NCI-H446 (cell line): Measurements from ENCODE around the gene DNAJC12.
"Not testable (repeated sequence)": the region's sequence is repeated elsewhere in the genome, so short reads cannot be mapped to it uniquely, and the experiment has no call there.

Source experiments
- DNase-seq, 2 experiments: peaks; one replicate each; lab custom pipeline; 2025; lab: John Stamatoyannopoulos, UW

DNAJC12 gene

DNA sequence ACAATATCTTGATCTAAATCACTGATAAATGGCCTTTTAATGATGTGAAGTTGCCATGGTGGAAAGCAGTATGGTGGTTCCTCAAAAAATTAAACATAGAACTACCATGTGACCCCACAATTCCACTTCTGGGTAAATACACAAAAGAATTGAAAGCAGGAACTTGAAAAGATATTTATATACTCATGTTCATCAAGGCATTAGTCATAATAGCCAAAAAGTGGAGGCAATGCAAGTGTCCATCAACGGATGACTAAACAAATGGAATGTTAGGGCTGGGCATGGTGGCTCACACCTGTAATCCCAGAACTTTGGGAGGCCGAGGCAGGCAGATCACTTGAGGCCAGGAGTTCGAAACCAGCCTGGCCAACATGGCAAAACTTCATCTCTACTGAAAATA lies 2.0 kb upstream of the DNAJC12 start:
- no peak for DNase-seq

DNA sequence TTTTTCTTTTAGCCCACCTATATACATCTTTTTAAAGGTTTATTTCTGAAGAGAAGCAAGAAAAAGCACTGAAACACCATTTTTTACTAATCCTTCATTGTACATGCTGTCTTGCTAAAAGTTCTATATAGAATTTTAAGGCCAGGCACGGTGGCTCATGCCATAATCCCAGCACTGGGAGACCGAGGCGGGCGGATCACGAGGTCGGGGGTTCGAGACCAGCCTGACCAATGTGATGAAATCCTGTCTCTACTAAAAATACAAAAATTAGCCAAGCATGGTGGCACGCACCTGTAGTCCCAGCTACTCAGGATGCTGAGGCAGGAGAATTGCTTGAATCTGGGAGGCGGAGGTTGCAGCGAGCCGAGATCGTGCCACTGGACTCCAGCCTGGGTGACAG lies 1.5 kb upstream of the DNAJC12 start:
- not testable (repeated sequence) for DNase-seq

DNA sequence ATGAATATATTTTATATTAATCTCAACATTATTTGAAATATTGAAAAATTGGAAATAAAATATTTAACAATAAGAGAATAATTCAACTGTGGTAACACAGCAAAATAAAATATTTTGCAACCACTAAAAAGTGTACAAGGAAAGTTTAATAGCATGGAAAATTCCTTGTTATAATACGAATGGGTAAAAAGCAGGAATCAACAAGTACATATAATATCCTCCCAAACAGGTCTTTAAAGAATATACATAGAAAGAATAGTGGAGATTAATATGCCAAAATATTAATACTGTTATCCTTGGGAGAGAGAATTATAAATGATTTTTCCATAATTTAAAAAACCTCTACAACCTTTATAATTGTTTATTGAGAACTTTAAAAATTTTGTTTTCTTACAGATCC lies 1.0 kb downstream of the DNAJC12 start:
- no peak for DNase-seq

DNA sequence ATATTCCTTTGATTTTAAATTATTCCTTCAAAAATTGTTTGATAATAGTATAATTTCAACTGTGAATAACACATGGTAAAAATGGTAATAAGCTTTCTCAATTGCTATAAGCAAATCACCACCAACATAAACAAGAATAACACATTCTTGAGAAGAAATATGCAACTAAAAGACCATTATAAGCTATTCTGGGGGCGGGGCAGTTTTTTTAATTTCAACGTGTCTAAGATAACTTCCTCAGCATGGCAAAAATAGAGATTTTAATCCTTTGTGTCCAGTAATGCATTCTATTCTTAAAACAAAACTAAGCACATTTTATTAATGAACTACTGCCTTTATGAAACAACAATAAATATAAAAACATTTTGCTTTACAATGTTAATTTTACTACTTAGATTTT lies 1.5 kb downstream of the DNAJC12 start:
- no peak for DNase-seq

DNA sequence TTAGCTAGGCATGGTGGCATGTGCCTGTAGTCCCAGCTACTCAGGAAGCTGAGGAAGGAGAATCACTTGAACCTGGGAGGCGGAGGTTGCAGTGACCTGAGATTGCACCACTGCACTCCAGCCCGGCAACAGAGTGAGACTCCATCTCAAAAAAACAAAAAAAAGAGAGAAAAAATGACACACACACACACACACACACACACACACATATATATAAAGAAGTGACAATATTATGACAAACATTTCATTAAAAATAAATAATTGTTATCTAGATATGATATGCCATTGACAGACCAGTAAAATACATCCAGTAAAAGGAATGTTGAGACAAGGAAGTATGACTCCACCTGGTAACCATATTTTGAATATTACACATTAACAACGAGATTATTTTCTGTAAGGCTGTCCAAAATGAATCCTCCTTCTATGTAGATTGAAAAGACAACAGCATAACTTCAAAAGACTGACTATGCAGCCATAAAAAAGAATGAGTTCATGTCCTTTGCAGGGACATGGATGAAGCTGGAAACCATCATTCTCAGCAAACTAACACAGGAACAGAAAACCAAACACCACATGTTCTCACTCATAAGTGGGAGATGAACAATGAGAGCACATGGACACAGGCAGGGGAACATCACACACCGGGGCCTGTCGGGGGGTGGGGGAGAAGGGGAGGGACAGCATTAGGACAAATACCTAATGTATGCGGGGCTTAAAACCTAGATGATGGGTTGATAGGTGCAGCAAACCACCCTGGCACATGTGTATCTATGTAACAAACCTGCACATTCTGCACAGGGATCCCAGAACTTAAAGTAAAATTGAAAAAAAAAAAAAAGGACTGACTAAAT lies 2.2 kb downstream of the DNAJC12 start:
- DNase-seq: not testable (repeated sequence)

DNA sequence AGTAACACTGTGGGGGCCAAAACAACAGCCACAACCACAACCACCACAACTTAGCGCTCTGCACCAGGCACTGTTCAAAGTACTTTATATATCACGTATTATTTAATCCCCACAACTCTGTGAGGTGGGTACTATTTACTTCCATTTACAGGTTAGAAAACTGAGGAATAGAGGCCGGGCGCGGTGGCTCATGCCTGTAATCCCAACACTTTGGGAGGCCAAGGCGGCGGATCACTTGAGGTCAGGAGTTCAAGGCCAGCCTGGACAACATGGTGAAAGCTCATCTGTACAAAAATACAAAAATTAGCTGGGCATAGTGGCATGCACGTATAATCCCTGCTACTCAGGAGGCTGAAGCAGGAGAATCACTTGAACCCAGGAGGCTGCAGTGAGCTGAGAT lies 3.6 kb downstream of the DNAJC12 start:
- no peak for DNase-seq

DNA sequence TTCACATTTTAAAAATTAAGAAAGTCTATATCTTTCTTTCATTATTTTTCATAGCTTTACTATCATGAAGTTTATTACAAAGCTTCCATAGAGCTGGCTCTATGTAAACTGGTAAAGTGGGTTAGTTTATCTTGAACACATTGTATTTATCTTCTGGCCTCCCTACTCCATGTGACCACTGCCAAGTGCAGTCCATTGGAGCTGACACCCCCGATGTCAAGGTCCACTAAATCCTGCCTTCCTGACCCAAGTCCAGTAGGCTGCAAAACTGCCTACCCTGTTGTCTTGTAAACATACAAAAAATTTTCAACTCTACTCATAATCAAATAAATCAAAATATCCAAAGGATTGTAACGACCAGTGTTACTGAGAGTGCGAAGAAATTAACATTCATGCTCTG lies 10.2 kb downstream of the DNAJC12 start:
- DNase-seq: no peak

DNA sequence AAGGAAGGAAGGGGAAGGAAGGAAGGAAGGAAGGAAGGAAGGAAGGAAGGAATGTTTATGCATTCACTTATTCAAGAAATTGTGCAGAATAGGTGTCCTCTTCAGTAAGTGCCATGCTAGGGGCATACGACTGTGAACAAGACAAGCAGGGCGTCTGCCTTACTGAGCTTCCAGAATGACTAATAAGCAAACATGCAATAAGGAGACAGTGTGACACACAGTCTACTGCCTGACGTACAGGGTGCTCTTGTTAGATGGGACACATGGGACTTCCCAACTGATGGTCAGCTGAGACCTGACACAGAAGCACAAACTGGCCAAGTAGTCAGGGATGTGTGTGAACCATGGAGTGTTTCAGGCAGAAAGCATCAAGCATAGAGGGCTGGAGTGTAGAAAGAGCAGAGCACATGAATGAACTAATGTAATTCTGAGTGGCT lies 18.2 kb downstream of the DNAJC12 start:
- DNase-seq: no peak

DNA sequence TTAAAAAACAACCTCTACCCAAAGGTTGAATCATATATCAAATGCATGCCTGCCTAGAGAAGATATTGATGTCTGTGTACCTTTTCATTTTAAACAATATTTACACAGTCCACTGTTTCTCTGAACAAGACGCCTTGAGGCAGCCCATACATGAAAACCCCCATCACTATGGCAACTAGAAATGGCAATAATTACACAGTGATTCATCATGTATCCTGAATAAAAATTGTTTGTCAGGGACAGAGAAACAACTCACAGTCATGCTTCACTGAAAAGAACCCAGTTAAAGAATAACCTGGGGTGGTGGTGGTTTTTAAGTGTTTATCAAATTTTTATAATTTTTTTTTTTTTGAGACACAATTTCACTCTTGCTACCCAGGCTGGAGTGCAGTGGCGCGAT lies 19.7 kb downstream of the DNAJC12 start:
- no peak for DNase-seq

DNA sequence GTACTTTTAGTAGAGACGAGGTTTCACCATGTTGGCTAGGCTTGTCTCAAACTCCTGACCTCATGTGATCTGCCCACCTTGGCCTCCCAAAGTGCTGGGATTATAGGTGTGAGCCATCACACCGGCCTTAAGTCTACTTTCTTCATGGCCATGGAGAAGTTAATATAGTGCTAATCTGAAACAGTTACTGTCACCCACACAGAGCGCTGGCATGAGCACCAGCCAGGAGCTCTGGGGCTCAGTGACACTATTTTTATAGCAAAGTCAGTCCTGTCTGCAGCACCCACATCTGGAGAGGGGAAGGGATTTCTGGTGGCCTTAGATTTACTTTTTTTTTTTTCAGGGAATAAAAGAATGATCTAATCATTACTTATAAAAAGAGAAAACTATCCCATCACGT lies 21.3 kb downstream of the DNAJC12 start:
- no peak for DNase-seq

DNA sequence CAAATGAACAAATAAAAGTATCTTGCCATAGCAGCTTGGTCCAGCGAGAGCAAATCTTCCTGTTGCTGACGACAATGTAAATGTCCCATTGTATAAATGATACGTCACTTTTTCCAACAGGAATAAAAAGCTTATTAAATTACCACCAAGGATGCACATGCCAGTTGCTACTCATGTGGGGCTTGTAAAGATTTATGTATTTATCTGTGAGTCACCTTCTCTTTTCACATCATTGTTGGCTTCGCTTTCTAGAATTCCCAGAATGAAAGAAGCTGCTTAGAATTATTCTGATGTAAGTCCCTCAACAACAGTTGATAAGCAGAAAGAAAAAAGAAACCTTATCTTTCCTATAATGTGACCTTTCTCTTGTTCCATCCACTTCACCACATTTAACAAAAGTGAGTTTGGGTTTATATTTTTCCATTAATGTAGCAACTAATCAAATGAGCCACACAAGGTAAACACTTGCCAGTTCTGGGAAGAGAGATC lies 22.4 kb downstream of the DNAJC12 start:
- peak in 1 of 2 experiments; percentile 9 for DNase-seq

DNA sequence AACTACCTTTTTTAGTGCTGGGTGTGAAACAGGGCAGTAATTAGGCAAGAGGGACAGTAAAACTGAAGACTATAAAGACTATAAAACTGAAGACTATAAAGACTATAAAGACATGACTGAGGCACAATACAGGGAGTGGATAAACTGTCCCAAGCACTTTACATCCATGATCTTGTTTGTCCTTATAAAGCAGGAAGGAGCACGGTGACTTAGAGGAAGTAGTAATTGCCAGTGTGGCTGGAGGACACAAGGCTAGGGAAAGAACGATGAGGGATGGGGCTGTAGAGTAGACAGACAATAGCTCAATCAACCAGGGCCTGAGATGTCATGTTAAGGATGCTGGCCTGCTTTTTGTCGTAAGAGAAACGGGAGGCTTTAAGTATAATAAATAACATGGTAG lies 26.0 kb downstream of the DNAJC12 start:
- no peak for DNase-seq

DNA sequence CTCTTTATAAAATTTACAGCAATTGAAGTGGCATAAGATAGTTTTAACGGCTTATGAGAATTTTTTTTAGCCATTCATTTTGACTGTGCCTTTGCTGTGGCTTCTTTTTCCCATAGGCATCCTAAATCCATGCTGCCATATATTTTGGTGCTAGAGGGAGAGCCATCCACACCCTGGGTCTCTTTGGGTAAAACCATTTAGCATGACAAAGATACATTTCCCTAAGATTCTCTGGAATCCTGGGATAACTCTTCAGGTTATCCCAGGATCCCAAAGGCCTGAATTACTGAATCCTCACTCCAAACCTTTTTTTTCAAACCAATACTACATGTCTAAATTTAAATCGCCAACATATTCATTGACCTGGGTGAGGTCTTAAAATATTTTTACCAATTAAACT lies 28.9 kb downstream of the DNAJC12 start:
- DNase-seq: no peak

DNA sequence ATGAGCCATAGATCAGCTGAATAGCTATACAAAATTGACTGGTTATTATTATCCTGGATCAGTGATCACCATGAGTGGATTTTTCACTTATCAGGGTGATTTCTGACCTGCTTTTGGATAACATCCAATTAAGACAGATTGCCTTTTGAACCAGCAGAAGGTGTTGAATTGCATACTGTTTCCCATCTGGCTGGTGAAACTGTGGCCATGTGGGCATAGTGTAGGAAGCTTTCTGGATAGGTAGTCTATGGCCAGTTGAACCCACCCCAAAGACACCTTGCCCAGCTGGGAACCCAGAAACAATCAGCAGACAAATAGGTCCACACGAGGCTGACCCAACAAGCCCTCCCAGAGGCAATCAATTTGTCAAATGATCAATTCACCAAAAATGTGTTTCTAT lies 29.3 kb downstream of the DNAJC12 start:
- peak in 1 of 2 experiments; percentile 39 for DNase-seq

DNA sequence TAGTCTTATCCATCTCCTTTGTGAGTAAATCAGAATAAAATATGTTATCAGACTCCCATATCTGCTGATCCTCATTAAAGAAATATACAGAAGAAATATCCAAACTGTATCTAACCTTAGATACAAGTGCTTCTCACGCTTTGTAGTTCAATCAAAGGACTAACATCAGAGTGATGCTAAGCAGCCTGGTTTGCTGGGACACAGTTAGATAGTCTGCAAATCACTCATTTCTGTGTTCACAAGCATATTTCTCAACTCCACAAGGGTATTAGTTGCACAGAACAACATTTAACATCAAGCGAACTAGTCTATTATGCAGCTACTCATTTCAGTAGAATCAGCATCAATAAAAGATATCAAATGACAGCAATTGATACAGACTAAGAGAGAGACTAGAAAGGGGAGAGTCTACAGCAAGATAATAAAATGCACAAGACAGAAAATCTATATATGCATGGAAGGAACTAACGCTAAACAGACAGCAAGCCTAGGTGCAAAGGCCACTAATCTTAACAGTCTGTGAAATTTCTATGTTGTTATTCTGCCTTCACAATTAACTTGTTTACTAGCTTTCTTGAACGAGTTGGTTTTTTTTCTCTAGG lies 30.0 kb downstream of the DNAJC12 start:
- DNase-seq: no peak

DNA sequence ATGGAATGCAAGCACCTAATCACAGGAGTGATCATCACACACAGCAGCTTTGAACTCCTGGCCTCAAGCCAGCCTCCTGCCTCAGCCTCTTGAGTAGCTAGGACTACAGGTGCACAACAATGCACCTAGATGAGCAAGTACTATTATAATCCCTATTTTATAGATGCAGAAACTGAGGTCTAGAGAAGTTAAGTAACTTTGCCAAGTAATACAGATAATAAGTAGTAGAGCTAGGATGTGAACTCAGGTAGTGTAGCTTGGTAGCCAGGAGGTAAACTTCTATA lies 33.7 kb downstream of the DNAJC12 start:
- no peak for DNase-seq

DNA sequence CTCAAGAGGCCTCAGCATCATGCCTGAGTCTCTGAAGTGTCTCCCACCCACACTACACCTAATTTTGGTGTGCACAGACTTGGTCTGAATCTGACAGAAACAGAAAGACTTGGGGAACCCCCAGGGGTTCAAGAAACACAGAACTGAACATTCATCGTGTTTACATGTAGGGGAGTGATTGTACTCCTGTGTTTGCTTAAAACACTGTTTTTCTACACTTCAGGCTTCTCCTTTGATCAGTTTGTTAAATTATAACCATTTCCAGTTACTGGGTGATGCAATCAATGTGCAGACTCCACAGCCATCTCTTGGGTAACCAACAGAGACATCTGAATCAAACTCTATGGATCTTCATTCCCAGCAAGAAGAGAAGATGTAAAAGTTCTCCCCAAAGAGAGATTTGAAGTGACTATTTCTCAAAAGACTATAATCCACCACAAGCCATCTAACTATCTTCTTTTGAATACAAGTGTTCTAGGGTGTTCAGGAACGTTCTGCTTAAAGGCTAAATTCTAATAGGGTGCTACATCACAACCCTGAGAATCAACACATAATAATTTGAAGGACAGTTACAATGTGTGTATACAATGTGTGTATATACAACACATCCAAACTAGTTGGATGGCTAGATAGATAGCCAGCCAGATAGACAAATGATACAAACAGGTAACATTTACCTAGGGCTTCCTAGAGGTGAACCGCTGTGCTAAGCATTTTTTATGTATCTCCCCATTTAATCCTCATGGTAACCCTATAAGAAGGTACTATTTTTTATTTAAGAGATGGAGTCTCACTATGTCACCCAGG lies 34.2 kb downstream of the DNAJC12 start:
- DNase-seq: no peak

DNA sequence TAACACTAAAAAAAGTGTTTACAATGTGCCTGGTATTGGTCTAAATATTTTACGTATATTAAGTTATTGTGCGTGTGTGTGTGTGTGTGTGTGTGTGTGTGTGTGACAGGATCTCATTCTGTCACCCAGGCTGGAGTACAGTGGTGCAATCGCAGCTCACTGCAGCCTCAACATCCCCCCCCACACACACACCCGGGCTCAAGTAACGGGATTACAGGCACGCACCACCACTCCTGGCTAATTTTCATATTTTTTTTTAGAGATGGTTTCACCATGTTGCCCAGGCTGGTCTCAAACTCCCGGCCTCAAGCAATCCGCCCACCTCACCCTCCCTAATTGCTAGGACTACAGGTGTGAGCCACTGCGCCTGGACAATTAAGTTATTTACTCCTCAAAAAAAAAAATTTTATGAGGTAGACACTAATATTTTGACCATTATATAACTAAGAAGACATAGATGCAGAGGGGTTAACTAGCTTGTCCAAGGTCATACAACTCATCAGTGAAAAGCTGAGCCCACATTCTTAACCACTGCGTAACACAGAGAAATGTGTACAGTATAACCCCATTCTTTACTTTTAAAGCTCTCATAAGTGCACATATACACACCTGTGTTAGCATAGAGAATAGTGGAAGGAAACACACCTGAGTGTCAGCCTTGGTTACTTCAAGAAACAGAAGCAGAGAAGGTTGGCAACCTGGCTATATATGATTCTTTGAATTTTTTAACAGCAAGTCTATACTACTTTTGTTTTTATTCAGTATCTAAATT lies 35.0 kb downstream of the DNAJC12 start:
- no peak for DNase-seq

DNA sequence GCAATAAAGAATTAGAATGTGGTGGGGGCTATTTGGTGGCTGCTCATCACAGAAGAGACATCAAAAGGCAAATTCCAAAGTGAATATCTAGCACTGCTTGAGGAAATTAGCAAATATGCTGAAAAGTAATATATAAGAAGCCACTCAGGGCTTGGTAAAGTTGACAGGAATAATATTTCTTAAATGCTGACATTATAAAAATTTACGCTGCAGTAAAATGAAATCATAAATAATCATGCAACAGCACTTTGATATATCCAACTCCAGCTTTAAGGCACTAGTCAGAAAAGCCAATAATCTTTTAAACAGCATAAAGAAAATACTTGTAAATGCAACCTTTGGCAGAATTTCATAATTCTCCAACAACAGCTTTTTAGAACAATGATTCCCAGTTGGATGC lies 36.9 kb downstream of the DNAJC12 start:
- no peak for DNase-seq

DNA sequence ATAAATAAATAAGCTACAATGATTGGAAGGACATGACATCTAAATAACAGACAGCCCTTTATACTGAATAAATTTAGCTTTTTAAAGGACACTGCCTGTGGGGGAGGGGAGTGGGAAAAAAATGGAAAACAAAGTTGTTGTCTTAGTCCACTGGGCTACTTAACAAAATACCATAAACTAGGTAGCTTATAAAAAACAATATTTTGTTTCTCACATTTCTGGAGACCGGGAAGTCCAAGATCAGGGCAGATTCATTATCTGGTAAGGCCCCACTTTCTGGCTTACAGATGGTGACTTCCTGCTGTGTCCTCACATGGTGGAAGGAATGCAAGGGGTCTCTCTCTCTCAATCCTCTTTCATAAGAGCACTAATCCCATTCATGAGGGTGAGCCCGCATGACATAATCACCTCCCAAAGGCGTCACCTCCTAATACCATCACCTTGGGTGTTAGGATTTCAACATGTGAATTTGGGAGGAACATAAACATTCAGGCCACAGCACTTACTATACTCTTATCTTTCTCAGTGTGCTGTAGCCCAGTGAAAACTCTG lies 43.0 kb downstream of the DNAJC12 start:
- DNase-seq: no peak

DNA sequence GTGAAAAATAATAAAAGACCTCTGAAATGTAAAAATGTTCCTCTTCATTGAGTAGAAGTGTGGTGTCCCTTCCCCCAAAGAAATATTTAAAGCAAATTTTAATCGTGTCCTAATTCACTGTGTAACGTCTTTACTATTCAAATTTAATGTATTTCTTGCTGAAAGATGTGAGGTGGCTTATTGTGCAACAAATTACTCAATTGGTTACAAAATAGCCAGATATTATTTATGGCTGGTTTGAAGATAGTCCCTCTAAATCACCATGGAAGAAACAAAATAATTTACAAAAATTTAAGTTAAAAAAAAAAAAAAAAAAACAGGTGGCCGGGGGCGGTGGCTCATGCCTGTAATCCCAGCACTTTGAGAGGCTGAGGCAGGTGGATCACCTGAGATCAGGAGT lies 43.7 kb downstream of the DNAJC12 start:
- DNase-seq: no peak

DNA sequence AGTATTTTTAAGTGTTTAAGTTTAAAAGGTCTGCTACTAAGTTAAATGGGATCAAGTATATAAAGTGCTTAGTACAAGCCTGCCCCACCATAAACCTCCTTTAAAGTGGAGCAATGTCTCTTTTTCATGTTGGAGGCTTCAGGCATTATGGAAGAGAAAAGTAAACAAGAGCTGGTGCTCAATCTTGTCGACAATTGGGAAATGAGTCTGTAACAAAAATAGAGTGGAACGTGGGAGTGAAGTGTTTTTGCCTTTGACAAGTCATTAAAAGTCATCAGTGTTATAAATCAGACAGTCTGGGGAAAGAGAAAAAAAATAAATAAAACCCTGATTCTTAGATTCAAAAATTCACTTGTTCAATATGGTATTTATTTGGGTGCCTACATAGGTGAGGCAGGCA lies 44.7 kb downstream of the DNAJC12 start:
- DNase-seq: no peak
